Activated B cell treated with CpG ODN at 0.5 μM for 24 hours (primary cell): ENCODE data around the gene DPF3. TPM values are rescaled to one million over a fixed set of nuclear protein-coding genes. Genes with fewer than 3 reads are reported as not detected.

Source experiments
- ATAC-seq: fragments of 200-7000 bp; cut with Tn5 transposase; one replicate; pipeline ENCODE4 v1.10.0; 2021; ENCODE audit warnings: low read depth, mild to moderate bottlenecking, moderate library complexity
- CTCF ChIA-PET: fragments of 350-600 bp; sonication (Branson Sonifier 250); formaldehyde crosslinking; loops from one replicate; lab custom pipeline; 2021; ENCODE audit warnings: antibody characterized with exemption; lab: Charles Lee
- POLR2A ChIA-PET: fragments of 350-600 bp; sonication (Branson Sonifier 250); formaldehyde crosslinking; loops from one replicate; lab custom pipeline; 2021; ENCODE audit warnings: antibody characterized with exemption; lab: Charles Lee
- DNase-seq: peaks from one replicate; pipeline ENCODE4 v3.0.0; 2022
- H3K27ac Mint-ChIP-seq: one replicate; pipeline ENCODE4 v1.8.0; 2020; ENCODE audit warnings: mixed read lengths
- H3K27me3 Mint-ChIP-seq: one replicate; pipeline ENCODE4 v1.8.0; 2021; ENCODE audit warnings: mixed read lengths
- H3K36me3 Mint-ChIP-seq: one replicate; pipeline ENCODE4 v1.8.0; 2021; ENCODE audit warnings: low read depth, mixed read lengths
- H3K4me1 Mint-ChIP-seq: one replicate; pipeline ENCODE4 v1.8.0; 2021; ENCODE audit warnings: mixed read lengths
- H3K4me3 Mint-ChIP-seq: one replicate; pipeline ENCODE4 v1.8.0; 2020; ENCODE audit warnings: mild to moderate bottlenecking, mixed read lengths
- H3K9me3 Mint-ChIP-seq: one replicate; pipeline ENCODE4 v1.8.0; 2020; ENCODE audit warnings: mixed read lengths
- CTCF ChIP-seq: fragments of 200-600 bp; IDR thresholded peaks from one replicate; pipeline ENCODE4 v1.8.0; 2022; ENCODE audit warnings: antibody characterized with exemption, mild to moderate bottlenecking
- intact Hi-C: fragments of 100-400 bp; cut with micrococcal nuclease; formaldehyde crosslinking; loops from one replicate; pipeline ENCODE4 v1.15.1; 2024
- total RNA-seq: library from RNA; stranded (reverse); gene quantifications from 2 replicates; pipeline ENCODE4 v1.2.3, GENCODE V29; 2022

The DPF3 gene
- total RNA-seq, 1 donor from 2014 or later = 3.5 TPM

DNA sequence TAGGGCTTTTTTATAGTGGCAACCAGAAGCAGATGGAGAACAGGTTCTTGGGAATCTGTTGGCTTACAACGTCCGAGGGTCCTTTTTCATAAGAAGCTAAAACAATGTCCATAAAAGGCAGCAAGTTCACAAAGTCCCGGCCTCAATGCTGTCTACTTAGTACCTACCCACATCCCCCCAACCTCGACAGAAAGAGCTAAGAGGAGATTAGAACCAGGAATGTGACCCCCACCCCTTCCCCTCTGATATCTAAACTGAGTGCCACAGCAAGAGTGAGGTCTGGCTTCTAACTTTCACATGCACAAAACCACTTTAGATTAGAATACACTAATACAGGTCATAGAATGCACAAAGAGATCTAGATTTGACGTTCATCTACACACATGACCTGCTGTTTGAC, 4.5 kb downstream of the DPF3 start:
- Mint-ChIP-seq H3K27ac (no peak overlapping the region), H3K36me3 (peaks cover 17% of the 10 kb centered on the region), H3K4me1 (peaks cover 33% of the 10 kb centered on the region), H3K4me3 (no peak overlapping the region), H3K27me3 (no peaks in the 10 kb centered on the region), H3K9me3 (no peaks in the 10 kb centered on the region)
- DNase-seq = no peak
- no peak for ATAC-seq
- POLR2A ChIA-PET = interaction anchor here (0.5 kb wide), 1 partner anchor 26 kb away, joined by 5 read pairs; no protein-coding TSS in a partner anchor
- CTCF ChIA-PET = interaction anchor here (1.0 kb wide), 1 partner anchor 373 kb away, joined by 4 read pairs; no protein-coding TSS in a partner anchor
- intact Hi-C loops = no loop called here
- TF ChIP-seq CTCF = no peak

DNA sequence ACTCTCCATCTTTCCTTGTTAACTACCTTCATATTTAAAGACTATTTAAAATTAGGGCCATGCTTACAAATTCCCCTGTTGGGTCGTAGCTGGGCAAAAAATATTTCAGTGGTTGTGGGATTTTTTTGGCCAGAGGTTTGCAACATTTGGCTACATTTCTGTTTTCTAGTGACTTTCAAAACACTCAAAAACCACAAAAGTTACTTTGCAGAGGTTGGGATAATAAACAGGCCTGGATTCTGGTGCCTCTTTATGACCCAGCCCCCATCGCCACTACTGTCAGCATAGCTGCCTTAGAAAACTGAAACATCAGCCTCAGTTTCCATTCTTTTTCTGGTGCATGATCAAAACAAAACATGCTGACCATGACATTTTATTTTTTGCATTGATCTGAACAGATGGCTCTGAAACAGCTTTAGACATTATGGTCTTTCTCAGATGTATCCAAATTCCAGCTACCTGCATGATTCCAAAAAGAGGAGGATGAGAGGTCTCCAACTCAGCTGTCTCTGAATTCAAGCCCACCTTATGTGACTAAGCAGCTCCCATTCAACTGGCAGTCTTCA, 5.2 kb downstream of the DPF3 start:
- no peak for ATAC-seq
- Mint-ChIP-seq H3K9me3 (no peaks in the 10 kb centered on the region), H3K4me3 (no peak overlapping the region), H3K36me3 (peaks cover 12% of the 10 kb centered on the region), H3K27ac (no peak overlapping the region), H3K27me3 (no peaks in the 10 kb centered on the region), H3K4me1 (peaks cover 32% of the 10 kb centered on the region)
- intact Hi-C loops = no loop called here
- no peak for TF ChIP-seq CTCF
- ChIA-PET CTCF (interaction anchor here (1.0 kb wide), 1 partner anchor 372 kb away, joined by 4 read pairs; no protein-coding TSS in a partner anchor), POLR2A (interaction anchor here (0.5 kb wide), 1 partner anchor 25 kb away, joined by 5 read pairs; no protein-coding TSS in a partner anchor)
- DNase-seq = no peak

DNA sequence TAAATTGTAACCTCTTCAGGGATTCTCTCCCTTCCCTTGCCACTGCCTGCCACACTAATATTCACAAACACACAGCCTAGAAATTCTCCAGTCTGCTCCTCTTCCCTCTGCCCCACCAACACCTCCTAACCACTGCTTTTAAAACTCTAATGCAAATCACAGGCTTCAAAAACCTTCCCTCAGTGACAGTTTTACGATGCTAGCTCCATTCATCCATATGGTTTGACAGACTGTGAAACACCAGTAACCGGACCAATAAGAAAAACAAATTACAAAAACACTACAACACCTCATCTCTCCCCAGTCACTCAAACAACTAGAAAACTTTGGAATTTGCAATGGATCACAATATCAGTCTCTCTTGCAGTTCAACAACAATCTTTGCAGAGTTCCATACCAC, 5.7 kb downstream of the DPF3 start:
- TF ChIP-seq CTCF = no peak
- intact Hi-C loops = no loop called here
- ChIA-PET POLR2A (no interaction called here), CTCF (no interaction called here)
- Mint-ChIP-seq H3K27me3 (no peaks in the 10 kb centered on the region), H3K27ac (no peak overlapping the region), H3K4me3 (no peak overlapping the region), H3K4me1 (peaks cover 37% of the 10 kb centered on the region), H3K9me3 (no peaks in the 10 kb centered on the region), H3K36me3 (peaks cover 11% of the 10 kb centered on the region)
- DNase-seq (no peak), ATAC-seq (no peak)

DNA sequence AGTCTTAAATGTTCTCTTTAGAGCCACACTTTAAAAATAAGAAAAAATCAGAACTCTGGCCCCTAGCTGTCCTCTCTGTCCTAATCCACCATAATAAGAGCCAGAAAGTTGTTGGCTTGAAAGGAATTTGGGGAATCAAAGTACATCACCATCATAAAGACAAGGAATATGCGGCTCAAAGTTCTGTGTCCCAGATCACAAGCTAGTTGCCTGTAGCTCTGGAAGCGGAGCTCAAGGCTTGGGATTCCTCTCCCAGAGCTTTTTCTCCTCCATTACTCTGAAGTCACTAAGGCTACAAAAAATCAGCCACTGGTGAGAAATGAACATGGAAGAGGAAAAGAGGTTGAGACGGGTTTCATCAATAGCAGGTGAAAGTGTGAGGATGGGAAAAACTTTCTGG, 6.4 kb downstream of the DPF3 start:
- Mint-ChIP-seq H3K4me1 (peaks cover 40% of the 10 kb centered on the region), H3K4me3 (no peak overlapping the region), H3K27ac (no peak overlapping the region), H3K9me3 (no peaks in the 10 kb centered on the region), H3K27me3 (no peaks in the 10 kb centered on the region), H3K36me3 (peaks cover 14% of the 10 kb centered on the region)
- intact Hi-C loops = no loop called here
- no peak for ATAC-seq
- ChIA-PET CTCF (no interaction called here), POLR2A (no interaction called here)
- no peak for DNase-seq
- no peak for TF ChIP-seq CTCF

- no peak overlapping the region for H3K4me3 Mint-ChIP-seq
- peaks cover 36% of the 10 kb centered on the region for H3K4me1 Mint-ChIP-seq
- ChIA-PET POLR2A (interaction anchor here (0.6 kb wide), 1 partner anchor 13 kb away, joined by 3 read pairs; no protein-coding TSS in a partner anchor), CTCF (no interaction called here)
- H3K9me3 Mint-ChIP-seq = no peaks in the 10 kb centered on the region
- TF ChIP-seq CTCF = no peak
- peaks cover 17% of the 10 kb centered on the region for H3K36me3 Mint-ChIP-seq
- intact Hi-C loops = no loop called here
- H3K27me3 Mint-ChIP-seq = no peaks in the 10 kb centered on the region
- H3K27ac Mint-ChIP-seq = no peak overlapping the region
- no peak for DNase-seq
- ATAC-seq = no peak
Observed at GRCh38 chr14:72884386-72884785, 9.5 kb downstream of the DPF3 start.
